GM18505 (cell line): ENCODE results near the gene EPHA4.

ENCODE experiments used
- ATAC-seq: cut with Tn5 transposase; IDR thresholded peaks from one replicate; pipeline ENCODE4 v1.9.1; 2021; ENCODE audit not compliant: unreplicated experiment
- POLR2A ChIP-seq: IDR thresholded peaks from 4 replicates; pipeline ENCODE4 v1.6.1; 2011; ENCODE audit warnings: borderline replicate concordance; ENCODE audit not compliant: insufficient read depth, insufficient read length; ENCODE audit errors: extremely low read depth

Gene EPHA4

DNA sequence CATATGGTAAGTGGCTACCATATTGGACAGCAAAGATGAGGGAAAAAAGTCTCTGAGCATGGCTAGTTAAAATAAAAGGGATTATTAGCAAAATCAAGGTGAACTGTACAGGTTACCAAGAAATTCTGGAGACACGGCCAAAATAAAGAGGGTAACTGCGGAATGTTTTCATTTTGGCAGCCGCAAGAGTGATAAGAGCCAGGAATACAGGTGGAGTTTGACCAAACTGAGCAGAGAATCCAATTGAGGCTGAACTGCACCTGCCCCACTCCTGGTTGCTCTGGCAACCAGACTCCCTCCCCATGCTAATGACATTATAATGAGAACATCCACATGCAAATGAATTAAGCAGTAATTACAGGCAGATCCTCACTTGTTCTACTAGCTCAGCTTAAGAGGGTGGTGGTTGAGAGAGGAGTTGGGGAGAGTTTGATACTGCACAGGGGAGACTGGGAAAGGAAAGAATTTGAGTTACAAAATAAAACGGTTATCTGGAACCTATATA is 18.8 kb upstream of the EPHA4 start:
- TF ChIP-seq POLR2A: no peak
- no peak for ATAC-seq

- no peak for ATAC-seq
- TF ChIP-seq POLR2A: no peak
These were observed 17.6 kb upstream of the EPHA4 start for GRCh38 chr2:221589696-221590095.

GRCh38 chr2:221588306-221588985 is 16.3 kb upstream of the EPHA4 start:
- no peak for ATAC-seq

DNA sequence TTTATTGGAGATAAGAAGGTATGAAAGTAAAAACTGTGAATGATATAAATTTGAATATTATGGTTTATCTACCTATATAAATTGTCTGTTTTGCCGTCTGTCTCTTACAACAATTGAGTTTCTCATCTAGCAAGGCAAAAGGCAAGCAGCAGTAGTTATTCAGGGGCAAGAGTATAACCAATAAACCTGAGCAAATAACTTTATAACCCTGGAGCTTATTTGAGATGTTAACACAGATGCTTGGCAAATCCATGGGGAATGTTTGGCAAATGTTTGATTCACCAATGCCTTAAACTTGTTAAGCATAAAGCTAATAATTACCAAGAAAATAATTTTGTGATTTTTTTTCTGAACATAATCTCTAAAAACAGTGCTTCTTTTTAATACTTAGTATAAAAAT is 9.9 kb upstream of the EPHA4 start:
- ATAC-seq: no peak
- no peak for TF ChIP-seq POLR2A

More at GRCh38 chr2:221588306-221588985, 16.3 kb upstream of the EPHA4 start:
- TF ChIP-seq POLR2A: no peak

DNA sequence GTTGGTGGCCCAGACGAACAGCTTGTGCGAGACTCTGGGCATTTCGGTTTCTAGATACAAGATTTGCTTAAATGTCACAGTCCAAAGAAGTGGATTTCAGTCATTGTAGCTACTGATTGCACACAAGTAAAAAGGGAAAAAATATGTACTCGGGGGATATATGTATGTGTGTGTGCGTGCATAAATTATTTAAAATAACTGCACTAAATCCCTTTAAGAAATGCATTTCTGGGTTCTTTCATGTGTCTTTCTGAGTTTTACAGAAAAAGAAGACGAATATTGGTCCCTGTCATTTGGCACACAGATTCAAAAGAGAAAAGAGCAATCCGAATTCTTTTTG is 2.1 kb upstream of the EPHA4 start:
- no peak for TF ChIP-seq POLR2A
- no peak for ATAC-seq

DNA sequence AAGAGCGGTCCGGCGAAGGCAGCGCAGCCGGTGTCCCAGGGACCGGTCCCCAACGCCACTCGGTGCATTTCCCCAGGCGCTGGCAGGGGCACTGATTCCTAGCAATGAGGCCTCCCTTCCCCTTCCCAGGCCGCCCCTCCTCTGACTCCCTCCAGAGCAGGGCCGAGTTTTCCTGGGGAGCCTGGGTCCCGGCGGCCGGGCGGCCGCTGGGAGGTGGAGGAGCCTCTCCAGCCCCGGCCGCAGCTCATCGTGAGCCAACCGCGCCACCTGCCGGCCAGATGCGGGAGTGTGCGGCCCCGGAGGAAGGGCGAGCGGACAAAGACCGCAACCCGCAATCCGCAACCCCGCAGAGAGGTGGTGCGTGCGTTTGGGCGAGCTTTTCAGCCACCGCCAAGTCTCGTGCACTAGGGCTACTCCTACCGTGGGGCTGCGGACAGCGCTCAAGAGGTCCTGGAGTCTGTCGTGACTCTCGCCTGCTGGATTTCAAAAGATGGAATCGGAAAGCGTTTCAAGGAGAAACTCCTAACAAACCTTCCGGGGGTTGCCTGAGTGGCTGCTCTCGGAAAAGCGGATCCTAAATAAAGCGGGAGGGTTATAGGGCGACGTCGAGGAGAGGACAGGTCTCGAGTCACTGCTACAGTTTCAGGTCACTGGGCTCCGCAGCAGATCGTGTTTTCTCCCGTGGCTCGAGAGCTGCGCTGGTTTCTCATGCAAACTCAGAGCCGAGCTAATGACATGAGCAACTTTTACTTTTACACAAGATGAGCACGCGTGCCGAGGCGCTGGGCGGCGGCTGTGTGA is 1.5 kb upstream of the EPHA4 start:
- peak; percentile 69 for ATAC-seq
- no peak for TF ChIP-seq POLR2A

DNA sequence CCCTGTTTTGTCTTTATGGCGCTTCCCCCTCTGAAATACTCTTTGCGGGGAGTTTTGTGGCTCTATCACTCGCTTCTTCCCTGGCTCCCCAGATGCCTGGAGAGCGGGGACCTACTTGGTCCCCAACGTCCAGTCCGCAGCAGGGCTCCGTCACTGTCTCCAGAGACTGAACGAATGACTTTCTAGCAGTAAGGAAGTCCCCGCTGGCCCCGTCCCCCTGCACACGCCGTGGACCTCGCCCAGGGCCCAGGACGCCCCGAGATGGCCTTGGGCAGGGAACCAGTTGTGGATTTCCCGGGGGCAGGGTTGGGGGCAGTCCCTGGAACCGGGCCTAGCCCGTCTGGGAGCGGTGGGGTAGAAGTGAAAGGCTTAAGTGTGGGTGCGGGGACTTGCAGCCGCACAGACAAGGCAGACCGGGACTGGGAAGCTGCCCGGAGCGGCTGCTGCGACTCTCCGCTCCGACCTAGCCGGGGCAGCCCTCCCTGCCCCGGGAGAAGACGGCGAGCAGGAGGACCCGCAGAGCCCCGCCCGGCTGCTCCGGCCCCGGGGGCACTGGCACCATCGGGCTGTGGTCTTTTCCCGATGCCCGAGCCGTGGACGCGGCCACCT is 821 bp upstream of the EPHA4 start:
- TF ChIP-seq POLR2A: no peak
- peak; percentile 27 for ATAC-seq

GRCh38 chr2:221571551-221572218 is 419 bp downstream of the EPHA4 start:
- peak; percentile 2 for ATAC-seq
- TF ChIP-seq POLR2A: no peak

GRCh38 chr2:221571025-221571550 is 1.0 kb downstream of the EPHA4 start:
- ATAC-seq: no peak
- no peak for TF ChIP-seq POLR2A

DNA sequence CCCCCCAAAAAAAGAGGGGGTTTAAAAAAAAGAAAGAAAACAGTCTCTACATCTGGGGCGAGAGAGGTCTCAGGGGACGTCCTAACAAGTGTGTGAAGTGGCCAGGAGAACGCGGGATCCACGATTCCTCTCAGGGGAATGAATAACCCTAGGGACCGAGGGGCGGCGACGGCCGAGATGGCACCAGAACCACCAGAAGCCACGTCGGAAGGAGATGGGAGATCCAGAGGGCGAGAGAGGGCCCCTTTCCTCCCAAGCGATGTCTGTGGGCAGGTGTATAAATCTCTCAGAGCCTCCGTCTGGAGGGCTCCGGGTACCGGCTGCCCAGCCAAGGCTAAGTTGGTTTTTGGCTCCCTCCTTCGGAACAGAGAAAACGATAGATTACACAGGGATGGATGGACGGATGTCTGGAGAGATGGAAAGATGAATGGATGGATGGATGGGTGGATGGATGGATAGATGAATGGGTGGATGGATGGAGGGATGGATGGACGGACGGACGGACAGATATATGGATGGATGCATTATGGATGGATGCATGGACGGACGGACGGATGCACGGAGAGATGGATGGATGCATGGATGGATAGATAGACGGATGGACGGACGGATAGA is 1.7 kb downstream of the EPHA4 start:
- no peak for ATAC-seq
- no peak for TF ChIP-seq POLR2A

- no peak for ATAC-seq
- no peak for TF ChIP-seq POLR2A
These were observed 2.2 kb downstream of the EPHA4 start for GRCh38 chr2:221569871-221570270.

GRCh38 chr2:221569425-221569845 is 2.7 kb downstream of the EPHA4 start:
- TF ChIP-seq POLR2A: no peak
- ATAC-seq: no peak

DNA sequence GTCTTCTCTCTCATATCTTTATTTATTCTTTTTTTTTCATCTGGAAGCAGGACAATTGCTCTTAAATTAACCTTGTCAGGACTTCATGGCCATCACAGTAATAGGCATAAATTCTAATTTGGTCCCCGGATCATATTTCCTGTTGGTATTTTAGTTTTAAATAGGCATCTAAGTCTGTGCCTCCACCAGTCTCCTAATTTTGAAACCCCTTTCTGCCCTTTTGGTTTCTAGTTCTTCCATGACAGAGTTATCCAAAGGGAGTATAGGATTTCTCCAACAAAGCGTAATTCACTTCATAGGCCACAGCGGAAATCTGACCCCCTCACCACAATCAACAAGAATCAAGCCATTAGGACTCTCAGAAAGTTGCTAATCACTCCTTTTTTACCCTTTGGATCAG is 3.8 kb downstream of the EPHA4 start:
- no peak for ATAC-seq
- TF ChIP-seq POLR2A: no peak

DNA sequence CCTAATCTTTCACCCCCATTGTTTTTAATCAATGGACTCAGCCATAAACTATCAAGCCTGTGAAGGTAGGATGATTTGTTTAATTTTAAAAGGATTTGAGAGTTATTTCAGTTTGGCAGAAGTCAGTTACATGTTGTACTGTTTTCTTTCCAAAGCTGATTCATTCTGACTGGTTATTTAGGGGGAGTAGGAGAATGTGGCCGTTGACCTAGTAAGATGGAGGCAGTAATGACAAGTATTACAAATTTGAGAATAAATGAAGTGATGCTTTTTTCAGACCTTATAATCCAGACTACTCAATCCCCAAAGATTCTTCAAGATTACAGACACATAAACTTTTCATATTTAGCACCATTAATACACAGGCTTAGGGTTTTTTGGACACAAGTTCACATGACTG is 4.3 kb downstream of the EPHA4 start:
- TF ChIP-seq POLR2A: no peak
- ATAC-seq: no peak
